OCI-LY3 (cell line): ENCODE data around the gene NRP2.

Experiments
- CTCF ChIP-seq: fragments of 200-600, 300-600 bp; sonication (generic); IDR thresholded peaks from 2 replicates; pipeline ENCODE4 v1.5.1; 2014; ENCODE audit warnings: antibody characterized with exemption, low read length, low read depth
- EZH2phosphoT487 ChIP-seq: fragments of 200-600 bp; shearing (Covaris generic); IDR thresholded peaks from 2 replicates; pipeline ENCODE4 v1.6.1; 2018; ENCODE audit warnings: antibody characterized with exemption, mixed run types, low read depth

GRCh38 chr2:205689820-205690219 is 7.5 kb downstream of the NRP2 start:
- no peak for TF ChIP-seq CTCF
- no peak for TF ChIP-seq EZH2phosphoT487
